Measurements from ENCODE around the gene MOCOS. TPM values are rescaled to one million over a fixed set of nuclear protein-coding genes. Genes with fewer than 3 reads are reported as not detected.

Gene MOCOS
- total and polyA plus RNA-seq, 2 donors from 2014 or later, result 1.1 to 5.8 TPM

- Histone ChIP-seq H3K4me1 (ENCODE audit: control insufficient read depth in 2 of 3, insufficient read depth in 2 of 3, low read depth in 1 of 3, low read length in 3 of 3) (no peaks in the 10 kb centered on the region), H3K9me3 (ENCODE audit: control insufficient read depth in 2 of 3, insufficient read depth in 1 of 3, low read length in 3 of 3) (no peaks in the 10 kb centered on the region), H3K36me3 (ENCODE audit: control insufficient read depth in 2 of 3, insufficient read depth in 3 of 3, low read length in 3 of 3) (no peaks in the 10 kb centered on the region), H3K27me3 (ENCODE audit: control insufficient read depth, insufficient read depth, low read length) (no peaks in the 10 kb centered on the region), H3K27ac (ENCODE audit: low read depth in 2 of 2, low read length in 2 of 2) (no peak overlapping the region), H3K4me3 (ENCODE audit: low read length in 3 of 3) (no peak overlapping the region), H3K9ac (ENCODE audit: low read length in 3 of 3) (no peak overlapping the region)
- FAIRE-seq (no peak), DNase-seq (no peak)
- intact Hi-C loops (cut with DNase I), result no loop called here
- no peak for TF ChIP-seq CTCF (IDR thresholded peaks at IDR 0.05; ENCODE audit: borderline replicate concordance, extremely low read depth, insufficient read depth)
Observed at GRCh38 chr18:36195427-36196122, 8.3 kb downstream of the MOCOS start.

GRCh38 chr18:36196238-36196995, 9.1 kb downstream of the MOCOS start:
- Histone ChIP-seq H3K36me3 (ENCODE audit: control insufficient read depth in 2 of 3, insufficient read depth in 3 of 3, low read length in 3 of 3) (no peaks in the 10 kb centered on the region), H3K27me3 (ENCODE audit: control insufficient read depth, insufficient read depth, low read length) (no peaks in the 10 kb centered on the region), H3K4me1 (ENCODE audit: control insufficient read depth in 2 of 3, insufficient read depth in 2 of 3, low read depth in 1 of 3, low read length in 3 of 3) (no peaks in the 10 kb centered on the region), H3K27ac (ENCODE audit: low read depth in 2 of 2, low read length in 2 of 2) (no peak overlapping the region), H3K9me3 (ENCODE audit: control insufficient read depth in 2 of 3, insufficient read depth in 1 of 3, low read length in 3 of 3) (no peaks in the 10 kb centered on the region), H3K4me3 (ENCODE audit: low read length in 3 of 3) (no peak overlapping the region), H3K9ac (ENCODE audit: low read length in 3 of 3) (no peak overlapping the region)
- DNase-seq (no peak), FAIRE-seq (no peak)
- intact Hi-C loops (cut with DNase I), result no loop called here
- TF ChIP-seq CTCF (IDR thresholded peaks at IDR 0.05; ENCODE audit: borderline replicate concordance, extremely low read depth, insufficient read depth), result no peak

- intact Hi-C loops (cut with DNase I), result no loop called here
- FAIRE-seq, result no peak
Observed at GRCh38 chr18:36197511-36198166, 10.3 kb downstream of the MOCOS start.

More at GRCh38 chr18:36197511-36198166, 10.3 kb downstream of the MOCOS start:
- DNase-seq, result no peak
- H3K9me3 ChIP-seq (ENCODE audit: control insufficient read depth in 2 of 3, insufficient read depth in 1 of 3, low read length in 3 of 3), result no peaks in the 10 kb centered on the region
- no peaks in the 10 kb centered on the region for H3K36me3 ChIP-seq (ENCODE audit: control insufficient read depth in 2 of 3, insufficient read depth in 3 of 3, low read length in 3 of 3)
- no peak for TF ChIP-seq CTCF (IDR thresholded peaks at IDR 0.05; ENCODE audit: borderline replicate concordance, extremely low read depth, insufficient read depth)
- H3K4me1 ChIP-seq (ENCODE audit: control insufficient read depth in 2 of 3, insufficient read depth in 2 of 3, low read depth in 1 of 3, low read length in 3 of 3), result no peaks in the 10 kb centered on the region
- H3K27me3 ChIP-seq (ENCODE audit: control insufficient read depth, insufficient read depth, low read length), result no peaks in the 10 kb centered on the region
- H3K27ac ChIP-seq (ENCODE audit: low read depth in 2 of 2, low read length in 2 of 2), result no peak overlapping the region
- no peak overlapping the region for H3K9ac ChIP-seq (ENCODE audit: low read length in 3 of 3)
- H3K4me3 ChIP-seq (ENCODE audit: low read length in 3 of 3), result no peak overlapping the region
